MG63 (cell line): ENCODE results near the gene ULBP3. TPM values are rescaled to one million over a fixed set of nuclear protein-coding genes. Genes with fewer than 3 reads are reported as not detected.
"Not testable (repeated sequence)": the region's sequence is repeated elsewhere in the genome, so short reads cannot be mapped to it uniquely, and the experiment has no call there.

ENCODE experiments used
- DNase-seq: peaks from one replicate; pipeline ENCODE4 v3.0.0-alpha.2; 2020
- H3K27me3 ChIP-seq: fragments of 250-450 bp; sonication (Bioruptor Pico); 2 replicates; pipeline ENCODE4 v1.5.1; 2020; ENCODE audit warnings: mild to moderate bottlenecking, moderate library complexity
- H3K36me3 ChIP-seq: fragments of 250-450 bp; sonication (Bioruptor Pico); 2 replicates; pipeline ENCODE4 v1.5.1; 2020; ENCODE audit warnings: mild to moderate bottlenecking, moderate library complexity
- H3K4me3 ChIP-seq: fragments of 250-450 bp; sonication (Bioruptor Pico); 2 replicates; pipeline ENCODE4 v1.5.1; 2020; ENCODE audit warnings: mild to moderate bottlenecking, moderate library complexity
- H3K9me3 ChIP-seq: fragments of 250-450 bp; sonication (Bioruptor Pico); 2 replicates; pipeline ENCODE4 v1.5.1; 2020; ENCODE audit warnings: mild to moderate bottlenecking, moderate library complexity
- total RNA-seq: library from RNA; depleted of rRNA; stranded (reverse); fragments of >200 nt; shearing (Covaris generic); gene quantifications from 2 replicates; pipeline ENCODE4 v1.2.3, GENCODE V29; 2014; ENCODE audit warnings: low replicate concordance; rRNA removed

Gene ULBP3
- total RNA-seq, 1 experiment from 2014 or later = 15.8 TPM

DNA sequence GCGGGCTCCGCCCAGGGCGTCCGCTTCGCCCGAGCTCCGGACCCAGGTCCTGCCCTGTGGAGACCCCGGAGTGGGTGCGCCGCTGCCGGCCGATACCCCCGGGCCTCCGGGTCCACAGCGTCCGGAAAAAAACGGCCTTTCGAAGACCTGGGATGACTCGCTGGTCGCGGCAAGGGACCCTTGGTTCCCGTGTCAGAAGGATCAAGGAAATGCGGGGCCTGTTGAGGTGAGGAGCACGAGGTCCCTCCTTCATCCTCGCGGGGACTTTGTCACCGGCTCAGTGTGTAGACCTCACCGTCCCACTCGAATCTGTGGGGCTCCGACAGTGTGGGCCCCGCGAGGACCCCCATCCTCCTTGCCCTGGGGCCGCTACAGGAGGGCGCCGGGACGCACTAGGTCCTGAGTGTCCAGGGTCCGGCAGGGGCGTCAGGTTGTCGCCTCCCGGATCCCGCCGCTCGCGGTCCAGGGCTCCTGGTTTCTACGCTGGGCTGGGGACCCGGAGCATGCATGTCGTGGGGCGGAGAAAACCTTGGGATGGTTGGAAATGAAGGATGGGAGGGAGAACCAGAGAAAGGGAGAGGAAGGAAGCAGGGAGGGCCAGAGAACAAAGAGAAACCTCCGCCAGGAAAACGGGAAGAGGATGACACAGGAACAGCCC, 54.2 kb downstream of the ULBP3 start:
- not testable (repeated sequence) for H3K4me3 ChIP-seq, DNase-seq, H3K27me3 ChIP-seq, H3K9me3 ChIP-seq, H3K36me3 ChIP-seq

DNA sequence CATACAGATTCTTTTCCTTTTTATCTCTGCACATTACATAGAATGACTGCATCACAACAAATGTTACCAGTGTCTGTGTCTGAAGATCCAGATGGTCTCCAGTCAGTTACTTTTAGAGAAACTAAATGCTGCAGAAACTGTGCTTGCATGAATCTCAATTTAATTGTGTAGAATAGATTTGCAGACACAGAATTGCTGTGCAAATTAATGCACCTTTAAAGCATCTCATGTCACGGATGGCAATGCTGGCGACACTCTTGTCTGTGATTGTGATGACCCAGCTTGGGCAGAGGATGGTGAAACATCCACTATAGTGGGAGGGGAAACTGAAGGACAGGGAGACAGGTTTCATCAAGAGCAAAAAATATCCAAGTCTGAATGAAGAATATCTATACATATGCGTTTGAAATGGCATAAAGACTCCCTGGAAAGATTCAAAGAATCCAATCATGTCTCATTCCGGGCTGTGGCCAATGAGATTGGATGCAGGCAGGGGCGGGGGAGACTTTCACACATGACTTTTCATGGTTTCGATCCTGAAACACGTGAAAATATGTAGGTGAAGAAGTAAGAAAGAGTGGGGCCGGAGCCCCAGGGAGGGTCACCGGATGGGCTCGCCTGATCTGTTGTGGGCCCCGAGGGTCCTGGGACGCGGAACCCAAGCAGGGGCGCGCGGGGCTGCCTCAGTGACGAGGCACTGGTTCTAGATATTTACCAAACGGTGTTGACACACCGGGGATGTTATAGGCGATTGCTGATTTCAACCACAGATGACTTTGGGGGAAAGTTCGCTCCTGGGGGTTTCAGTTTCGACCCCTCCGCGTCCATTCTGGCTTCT, 54.9 kb downstream of the ULBP3 start:
- H3K27me3 ChIP-seq, H3K36me3 ChIP-seq, DNase-seq: not testable (repeated sequence)

GRCh38 chr6:150012846-150013784, 55.8 kb downstream of the ULBP3 start:
- not testable (repeated sequence) for DNase-seq, H3K27me3 ChIP-seq, H3K36me3 ChIP-seq

More for the DNA sequence above, 54.9 kb downstream of the ULBP3 start:
- H3K9me3 ChIP-seq, H3K4me3 ChIP-seq: not testable (repeated sequence)

More at GRCh38 chr6:150012846-150013784, 55.8 kb downstream of the ULBP3 start:
- not testable (repeated sequence) for H3K9me3 ChIP-seq, H3K4me3 ChIP-seq

Other genes starting within 250 kb of the ULBP3 start
- 40.1 and 48.0 TPM in 2 replicates for gene LRP11, start 204.8 kb downstream of the ULBP3 start, total RNA-seq
- 2.8 and 5.7 TPM in 2 replicates for gene RAET1E, start 171.0 kb downstream of the ULBP3 start, total RNA-seq
- 3.2 TPM in 1 of 2 replicates, not detected in the other for gene RAET1G, start 146.0 kb downstream of the ULBP3 start, total RNA-seq
- gene ULBP2, start 127.1 kb downstream of the ULBP3 start, total RNA-seq = 2.2 and 7.4 TPM in 2 replicates
- 1.5 and 2.5 TPM in 2 replicates for gene ULBP1, start 105.2 kb downstream of the ULBP3 start, total RNA-seq
- gene RAET1L, start 43.6 kb downstream of the ULBP3 start, total RNA-seq = 1.4 TPM in 1 of 2 replicates, not detected in the other
- 3.3 and 3.6 TPM in 2 replicates for gene PPP1R14C, start 73.9 kb upstream of the ULBP3 start, total RNA-seq